Lung (tissue), 12 donors: ENCODE data around the gene SGSM2. TPM values are rescaled to one million over a fixed set of nuclear protein-coding genes. Genes with fewer than 3 reads are reported as not detected.
A peak's percentile ranks its signal among the peaks of the same experiment; 100 is the strongest.

Experiments used
- ATAC-seq: fragments of 200-7000 bp; cut with Tn5 transposase; one replicate; pipeline ENCODE4 v1.9.1; 2020; ENCODE audit warnings: moderate number of reproducible peaks; ENCODE audit not compliant: insufficient read depth, low FRiP score
- DNase-seq, 3 donors: peaks; one replicate each; pipeline ENCODE4 v3.0.0-alpha.2; 2013 to 2017
- H3K27ac ChIP-seq, 2 donors: one replicate each; pipeline ENCODE4 v1.5.1; 2013; ENCODE audit warnings: mild to moderate bottlenecking in 2 of 2, moderate library complexity in 2 of 2, control low read depth in 1 of 2, inconsistent platforms in 1 of 2, low read depth in 1 of 2, low read length in 1 of 2
- H3K27me3 ChIP-seq, 3 donors: one replicate each; pipeline ENCODE4 v1.5.1; 2013; ENCODE audit warnings: low read length in 2 of 3; ENCODE audit not compliant: control insufficient read depth in 3 of 3, insufficient read depth in 3 of 3
- H3K36me3 ChIP-seq, 4 donors: one replicate each; pipeline ENCODE4 v1.5.1; 2013; ENCODE audit warnings: low read length in 4 of 4, mild to moderate bottlenecking in 1 of 4, moderate library complexity in 1 of 4; ENCODE audit not compliant: control insufficient read depth in 4 of 4, insufficient read depth in 4 of 4
- H3K4me1 ChIP-seq, 5 donors: one replicate each; pipeline ENCODE4 v1.5.1; 2013; ENCODE audit warnings: low read length in 5 of 5, mild to moderate bottlenecking in 2 of 5, moderate library complexity in 1 of 5; ENCODE audit not compliant: control insufficient read depth in 5 of 5, insufficient read depth in 5 of 5
- H3K4me3 ChIP-seq: one replicate; pipeline ENCODE4 v1.5.1; 2013; ENCODE audit warnings: mild to moderate bottlenecking, control low read depth, moderate library complexity
- H3K9ac ChIP-seq, 2 donors: one replicate each; pipeline ENCODE4 v1.5.1; 2013; ENCODE audit warnings: low read length in 2 of 2, control low read depth in 1 of 2; ENCODE audit not compliant: insufficient read depth in 1 of 2
- H3K9me3 ChIP-seq, 4 donors: one replicate each; pipeline ENCODE4 v1.5.1; 2013; ENCODE audit warnings: low read length in 3 of 4, mild to moderate bottlenecking in 1 of 4, moderate library complexity in 1 of 4; ENCODE audit not compliant: control insufficient read depth in 4 of 4, insufficient read depth in 3 of 4
- CTCF ChIP-seq: IDR thresholded peaks from 2 replicates; pipeline ENCODE4 v1.5.1; 2012; ENCODE audit warnings: mild to moderate bottlenecking; ENCODE audit errors: control extremely low read depth, extremely low read depth
- WGBS, 2 donors: extraction: QIAGEN DNeasy Blood & Tissue Kit; methylation state at CpG; one replicate each; pipeline ENCODE4 v1.1.7; 2013; 5-methylcytosine and 5-hydroxymethylcytosine counted together
- polyA plus RNA-seq, 2 donors: library from polyadenylated mRNA; stranded (reverse); fragments of 200-250 nt; gene quantifications; one replicate each; pipeline ENCODE4 v1.2.1, GENCODE V29; 2013
- total RNA-seq, 2 donors: library from RNA; depleted of rRNA in 1 of 2; stranded (reverse); fragments of >200 nt in 1 of 2; gene quantifications; one replicate each; pipeline ENCODE4 v1.2.1, GENCODE V29; 2014 to 2021
- donor health status: control.
- donor health status: control.
- donor health status: Bipolar disorder and iron deficiency.
- donor health status: healthy.
- donor health status: DM: yes; HTN: yes; CAD: no.

SGSM2 gene
- total and polyA plus RNA-seq, 4 donors: 33.1 to 60.8 (median 52.4) TPM

GRCh38 chr17:2396192-2396567 is 58.9 kb downstream of the SGSM2 start:
- Histone ChIP-seq H3K4me3 (no peak overlapping the region), H3K27me3 (no peaks in the 10 kb centered on the region), H3K36me3 (no peaks in the 10 kb centered on the region), H3K9me3 (no peaks in the 10 kb centered on the region), H3K4me1 (peaks cover 28 to 58% (median 38%) of the 10 kb centered on the region in 5 donors), H3K27ac (peak overlapping the region; percentile 96 to 97), H3K9ac (peak overlapping the region; percentile 2 to 3)
- no peak for TF ChIP-seq CTCF
- ATAC-seq (no peak), DNase-seq (no peak)
- 42 to 56% methylated on average over 7 of the region's 7 CpGs for WGBS, 2 donors

GRCh38 chr17:2396568-2397246 is 59.4 kb downstream of the SGSM2 start:
- no peak for TF ChIP-seq CTCF
- 3 to 5% methylated on average over 33 to 34 of the region's 34 CpGs for WGBS, 2 donors
- ATAC-seq (peak; percentile 2), DNase-seq (peak; percentile 97)
- Histone ChIP-seq H3K27ac (peak overlapping the region; percentile 96 to 97), H3K4me1 (peaks cover 25 to 54% (median 38%) of the 10 kb centered on the region in 5 donors), H3K27me3 (no peaks in the 10 kb centered on the region), H3K9me3 (no peaks in the 10 kb centered on the region), H3K36me3 (no peaks in the 10 kb centered on the region), H3K4me3 (no peak overlapping the region), H3K9ac (peak overlapping the region in 1 of 2 donors; percentile 46)

GRCh38 chr17:2397247-2398171 is 60.2 kb downstream of the SGSM2 start:
- TF ChIP-seq CTCF: no peak
- Histone ChIP-seq H3K4me3 (no peak overlapping the region), H3K4me1 (peaks cover 19 to 52% (median 36%) of the 10 kb centered on the region in 5 donors), H3K9me3 (no peaks in the 10 kb centered on the region), H3K27ac (peak overlapping the region; percentile 96 to 97), H3K27me3 (no peaks in the 10 kb centered on the region), H3K36me3 (no peaks in the 10 kb centered on the region), H3K9ac (peak overlapping the region in 1 of 2 donors; percentile 55)
- 67 to 68% methylated on average over 12 of the region's 12 CpGs for WGBS, 2 donors
- ATAC-seq (no peak), DNase-seq (no peak)
